Right lobe of liver (tissue), 6 donors: ENCODE measurements around the gene TMEM217. TPM values are rescaled to one million over a fixed set of nuclear protein-coding genes. Genes with fewer than 3 reads are reported as not detected.

ENCODE experiments used
- ATAC-seq, 4 donors: fragments of 200-7000 bp; cut with Tn5 transposase; one replicate each; pipeline ENCODE4 v1.9.1; 2020; ENCODE audit warnings: mild to moderate bottlenecking in 4 of 4, moderate library complexity in 4 of 4
- DNase-seq, 3 donors: peaks; one replicate each; pipeline ENCODE4 v3.0.0-alpha.2; 2020
- H3K27ac ChIP-seq, 3 donors: fragments of 200-600 bp; one replicate each; pipeline ENCODE4 v1.8.0; 2022
- H3K27me3 ChIP-seq, 2 donors: fragments of 200-600 bp; one replicate each; pipeline ENCODE4 v1.8.0; 2022
- H3K36me3 ChIP-seq, 4 donors: fragments of 200-600 bp; sonication (generic) in 1 of 4; one replicate each; pipeline versions ENCODE4 v1.5.1 to v1.8.0; 2017 to 2022; ENCODE audit warnings: control low read depth in 1 of 4
- H3K4me1 ChIP-seq, 4 donors: fragments of 200-600 bp; sonication (generic) in 1 of 4; one replicate each; pipeline versions ENCODE4 v1.5.1 to v1.8.0; 2017 to 2022; ENCODE audit warnings: control low read depth in 1 of 4
- H3K4me3 ChIP-seq, 3 donors: fragments of 200-600 bp; one replicate each; pipeline ENCODE4 v1.8.0; 2022
- H3K9me3 ChIP-seq, 4 donors: fragments of 200-600 bp; sonication (generic) in 1 of 4; one replicate each; pipeline versions ENCODE4 v1.5.1 to v1.8.0; 2017 to 2022; ENCODE audit warnings: control low read depth in 1 of 4
- CTCF ChIP-seq, 4 donors: fragments of 200-600 bp in 3 of 4; fragments of 450-650 bp in 1 of 4; IDR thresholded peaks; one replicate each; pipeline versions ENCODE4 v1.5.1 to v1.8.0; 2016 to 2022; ENCODE audit warnings: antibody characterized with exemption in 4 of 4, mild to moderate bottlenecking in 2 of 4
- POLR2A ChIP-seq: fragments of 450-650 bp; IDR thresholded peaks from one replicate; pipeline ENCODE4 v1.6.1; 2017; ENCODE audit warnings: antibody characterized with exemption, mild to moderate bottlenecking
- WGBS: methylation state at CpG from one replicate; pipeline ENCODE4 v1.1.6; 2018; ENCODE audit warnings: low coverage, low lambda C conversion rate; ENCODE audit not compliant: insufficient coverage; ENCODE audit errors: missing lambda C conversion rate; 5-methylcytosine and 5-hydroxymethylcytosine counted together
- intact Hi-C, 2 donors: fragments of 100-400 bp; cut with DNase I; formaldehyde crosslinking; loops; one replicate each; pipeline versions ENCODE4 v1.11.2 to v1.14.1; 2022
- total RNA-seq, 6 experiments: library from RNA; depleted of rRNA in 2 of 6; stranded (reverse); fragments of >200 nt in 2 of 6; fragmentation: NEBNext Ultra II Directional in 3 of 6; extraction: Animal tissue kit (Norgen Biotek cat#: 25700) in 3 of 6; gene quantifications; one replicate each; pipeline versions ENCODE4 v1.1.0 to v1.2.4, GENCODE V29; 2016 to 2023
- donor health status: DM: no; HTN: yes; CAD: no.
- donor health status: DM: no; HTN: no; CAD: no.
- donor health status: DM: no; HTN: no; CAD: no.
- donor health status: DM: no; HTN: yes; CAD: no.
- donor health status: DM: no; HTN: yes; CAD: no.

The TMEM217 gene
- total RNA-seq, 6 experiments from 2014 or later: 0.15 to 5.2 (median 0.92) TPM; not detected in 1

- H3K36me3 ChIP-seq: no peaks in the 10 kb centered on the region
- H3K27ac ChIP-seq: no peak overlapping the region
- 65% methylated on average over 8 of the region's 8 CpGs for WGBS
- ATAC-seq (no peak), DNase-seq (no peak)
- H3K27me3 ChIP-seq: no peaks in the 10 kb centered on the region
- no peak overlapping the region for H3K4me3 ChIP-seq
- peaks cover 0 to 23% (median 9%) of the 10 kb centered on the region in 4 donors for H3K4me1 ChIP-seq
- intact Hi-C loops: no loop called here
- no peak for TF ChIP-seq CTCF (IDR thresholded peaks at IDR 0.05)
- no peak for TF ChIP-seq POLR2A
- H3K9me3 ChIP-seq: no peaks in the 10 kb centered on the region
Measured at GRCh38 chr6:37272834-37273566, 15.1 kb upstream of the TMEM217 start.

- Histone ChIP-seq H3K4me3 (no peak overlapping the region), H3K9me3 (no peaks in the 10 kb centered on the region), H3K4me1 (no peaks in the 10 kb centered on the region), H3K36me3 (no peaks in the 10 kb centered on the region), H3K27me3 (no peaks in the 10 kb centered on the region), H3K27ac (no peak overlapping the region)
- intact Hi-C loops: no loop called here
- no peak for DNase-seq
- TF ChIP-seq POLR2A (no peak), CTCF (IDR thresholded peaks at IDR 0.05) (no peak)
- ATAC-seq: peak in 1 of 4 donors; percentile 77
- 36% methylated on average over 2 of the region's 2 CpGs for WGBS
Measured at GRCh38 chr6:37269105-37269504, 11.2 kb upstream of the TMEM217 start.

GRCh38 chr6:37265860-37266259, 7.9 kb upstream of the TMEM217 start:
- intact Hi-C loops: no loop called here
- Histone ChIP-seq H3K27ac (no peak overlapping the region), H3K36me3 (no peaks in the 10 kb centered on the region), H3K4me3 (no peak overlapping the region), H3K4me1 (peaks cover 0 to 14% (median 4%) of the 10 kb centered on the region in 4 donors), H3K27me3 (no peaks in the 10 kb centered on the region), H3K9me3 (no peaks in the 10 kb centered on the region)
- DNase-seq (no peak), ATAC-seq (no peak)
- TF ChIP-seq CTCF (IDR thresholded peaks at IDR 0.05): no peak
- no peak for TF ChIP-seq POLR2A
- WGBS: 90% methylated on average over 3 of the region's 3 CpGs

GRCh38 chr6:37265001-37265400, 7.1 kb upstream of the TMEM217 start:
- Histone ChIP-seq H3K4me1 (peaks cover 0 to 16% (median 4%) of the 10 kb centered on the region in 4 donors), H3K4me3 (no peak overlapping the region), H3K36me3 (no peaks in the 10 kb centered on the region), H3K27me3 (no peaks in the 10 kb centered on the region), H3K27ac (no peak overlapping the region), H3K9me3 (no peaks in the 10 kb centered on the region)
- no peak for TF ChIP-seq CTCF (IDR thresholded peaks at IDR 0.05)
- TF ChIP-seq POLR2A: no peak
- DNase-seq: no peak
- WGBS: 80% methylated on average over 2 of the region's 2 CpGs
- ATAC-seq: no peak
- intact Hi-C loops: no loop called here
